Measurements from ENCODE around the gene RAB31. TPM values are rescaled to one million over a fixed set of nuclear protein-coding genes. Genes with fewer than 3 reads are reported as not detected.
A peak's percentile ranks its signal among the peaks of the same experiment; 100 is the strongest.
"Not testable (repeated sequence)": the region's sequence is repeated elsewhere in the genome, so short reads cannot be mapped to it uniquely, and the experiment has no call there.

The RAB31 gene
- polyA plus RNA-seq, 1 of the 3 experiments (the other 2 are of a cell fraction): 23.0 TPM

DNA sequence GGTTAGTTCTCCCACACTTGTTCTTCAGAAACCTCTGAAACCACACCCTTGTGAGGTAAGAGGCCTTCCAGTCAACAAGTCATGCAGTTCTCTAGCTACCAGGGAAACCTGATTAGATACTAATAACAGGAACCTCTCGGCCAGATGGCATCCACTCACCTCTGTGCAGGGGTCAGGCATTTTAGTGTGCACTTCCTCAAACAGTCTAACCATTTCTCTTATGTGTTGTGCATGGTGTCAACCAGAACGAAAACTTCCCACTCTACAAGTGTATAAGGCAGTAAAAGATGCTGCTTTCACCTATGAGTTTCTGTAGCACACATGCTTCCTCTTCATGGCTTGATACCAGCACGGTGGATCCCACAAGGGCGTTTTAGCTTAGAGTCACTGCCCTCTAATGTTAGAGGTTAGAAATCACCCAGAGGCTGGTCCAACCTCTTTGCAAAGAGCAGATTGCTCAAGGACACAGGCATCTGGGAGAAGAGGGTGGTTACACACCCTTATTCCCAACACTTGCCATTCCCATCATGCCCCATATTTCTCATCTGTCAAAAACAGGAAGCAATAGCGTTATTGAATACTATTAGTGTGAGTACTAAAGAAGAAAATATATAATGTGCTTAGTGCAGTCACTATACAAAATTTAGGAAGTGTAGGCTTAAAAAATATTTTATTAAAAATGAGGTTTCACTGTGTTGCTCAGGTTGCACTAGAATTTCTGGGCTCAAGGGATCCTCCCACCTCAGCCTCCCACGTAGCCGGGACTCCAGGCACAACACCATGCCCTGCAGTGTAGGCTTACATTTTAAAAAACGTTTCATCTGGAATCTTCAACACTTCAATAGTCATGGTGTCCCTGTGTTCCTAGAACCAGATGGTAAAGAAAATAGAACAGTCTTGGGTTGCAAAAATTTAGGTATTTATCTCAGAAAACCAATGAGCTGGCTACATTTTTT, 34.5 kb upstream of the RAB31 start:
- H4K20me1 ChIP-seq (ENCODE audit: insufficient read depth): no peaks in the 10 kb centered on the region
- peak; percentile 38 for DNase-seq
- H3K27me3 ChIP-seq (ENCODE audit: insufficient read depth): no peaks in the 10 kb centered on the region
- TF ChIP-seq TEAD4 (IDR thresholded peaks at IDR 0.05; ENCODE audit: borderline replicate concordance, insufficient read depth) (no peak), RAD21 (IDR thresholded peaks at IDR 0.05; ENCODE audit: low read length) (peak; percentile 65), MXI1 (IDR thresholded peaks at IDR 0.05; ENCODE audit: low read depth, low read length) (no peak), GATA2 (CRISPR knock-in tag; IDR thresholded peaks at IDR 0.05) (no peak), GABPA (IDR thresholded peaks at IDR 0.05; ENCODE audit: low read depth) (no peak), FOSL2 (IDR thresholded peaks at IDR 0.05; ENCODE audit: borderline replicate concordance, low read depth) (no peak), FOXM1 (IDR thresholded peaks at IDR 0.05; ENCODE audit: low read depth) (no peak), SMC3 (IDR thresholded peaks at IDR 0.05; ENCODE audit: low read depth, low read length) (peak; percentile 45), FOXJ3 (CRISPR knock-in tag; IDR thresholded peaks at IDR 0.05) (no peak)
- TF ChIP-seq, protein P1, sequence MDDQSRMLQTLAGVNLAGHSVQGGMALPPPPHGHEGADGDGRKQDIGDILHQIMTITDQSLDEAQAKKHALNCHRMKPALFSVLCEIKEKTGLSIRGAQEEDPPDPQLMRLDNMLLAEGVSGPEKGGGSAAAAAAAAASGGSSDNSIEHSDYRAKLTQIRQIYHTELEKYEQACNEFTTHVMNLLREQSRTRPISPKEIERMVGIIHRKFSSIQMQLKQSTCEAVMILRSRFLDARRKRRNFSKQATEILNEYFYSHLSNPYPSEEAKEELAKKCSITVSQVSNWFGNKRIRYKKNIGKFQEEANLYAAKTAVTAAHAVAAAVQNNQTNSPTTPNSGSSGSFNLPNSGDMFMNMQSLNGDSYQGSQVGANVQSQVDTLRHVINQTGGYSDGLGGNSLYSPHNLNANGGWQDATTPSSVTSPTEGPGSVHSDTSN (IDR thresholded peaks at IDR 0.05): no peak
- TF ChIP-seq, protein P2, sequence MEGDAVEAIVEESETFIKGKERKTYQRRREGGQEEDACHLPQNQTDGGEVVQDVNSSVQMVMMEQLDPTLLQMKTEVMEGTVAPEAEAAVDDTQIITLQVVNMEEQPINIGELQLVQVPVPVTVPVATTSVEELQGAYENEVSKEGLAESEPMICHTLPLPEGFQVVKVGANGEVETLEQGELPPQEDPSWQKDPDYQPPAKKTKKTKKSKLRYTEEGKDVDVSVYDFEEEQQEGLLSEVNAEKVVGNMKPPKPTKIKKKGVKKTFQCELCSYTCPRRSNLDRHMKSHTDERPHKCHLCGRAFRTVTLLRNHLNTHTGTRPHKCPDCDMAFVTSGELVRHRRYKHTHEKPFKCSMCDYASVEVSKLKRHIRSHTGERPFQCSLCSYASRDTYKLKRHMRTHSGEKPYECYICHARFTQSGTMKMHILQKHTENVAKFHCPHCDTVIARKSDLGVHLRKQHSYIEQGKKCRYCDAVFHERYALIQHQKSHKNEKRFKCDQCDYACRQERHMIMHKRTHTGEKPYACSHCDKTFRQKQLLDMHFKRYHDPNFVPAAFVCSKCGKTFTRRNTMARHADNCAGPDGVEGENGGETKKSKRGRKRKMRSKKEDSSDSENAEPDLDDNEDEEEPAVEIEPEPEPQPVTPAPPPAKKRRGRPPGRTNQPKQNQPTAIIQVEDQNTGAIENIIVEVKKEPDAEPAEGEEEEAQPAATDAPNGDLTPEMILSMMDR (IDR thresholded peaks at IDR 0.05): peak; percentile 53
- H3K4me1 ChIP-seq (ENCODE audit: control insufficient read depth in 1 of 2, insufficient read depth in 2 of 2, low read depth in 1 of 2, low read length in 1 of 2): 0 out of 4 replicates have a peak, but pooled peaks cover 0 to 3% of the 10 kb centered on the region in 2 experiments
- POLR2A ChIA-PET: interaction anchor here (0.7 kb wide), 1 partner anchor 65 kb away, joined by 4 read pairs; no protein-coding TSS in a partner anchor
- no peaks in the 10 kb centered on the region for H3F3A ChIP-seq (replicated peaks; ENCODE audit: insufficient read depth)
- CTCF ChIA-PET: interaction anchor here (0.6 to 1.3 kb wide), 4 partner anchors 61 to 599 kb away, joined by 3 to 4 read pairs (median 4); no protein-coding TSS in a partner anchor
- no peak overlapping the region for H3K4me2 ChIP-seq
- no peaks in the 10 kb centered on the region for H3K9me3 ChIP-seq
- H3K9me2 ChIP-seq: no peaks in the 10 kb centered on the region
- H3K36me3 ChIP-seq (replicated peaks in 1 of 2; ENCODE audit: control insufficient read depth in 1 of 2, insufficient read depth in 2 of 2, low read length in 1 of 2): no peaks in the 10 kb centered on the region
- 54% methylated on average over 8 of the region's 8 CpGs for WGBS (ENCODE audit: low lambda C conversion rate)
- H3K79me2 ChIP-seq (ENCODE audit: insufficient read depth): no peaks in the 10 kb centered on the region
- H2AFZ ChIP-seq (ENCODE audit: low read depth): no peak overlapping the region
- no peak overlapping the region for H3K9ac ChIP-seq
- no peak overlapping the region for H3K27ac ChIP-seq (ENCODE audit: low read depth in 2 of 2, low read length in 1 of 2)
- no peak overlapping the region for H3K4me3 ChIP-seq (ENCODE audit: low read depth in 2 of 2, low read length in 1 of 2)

DNA sequence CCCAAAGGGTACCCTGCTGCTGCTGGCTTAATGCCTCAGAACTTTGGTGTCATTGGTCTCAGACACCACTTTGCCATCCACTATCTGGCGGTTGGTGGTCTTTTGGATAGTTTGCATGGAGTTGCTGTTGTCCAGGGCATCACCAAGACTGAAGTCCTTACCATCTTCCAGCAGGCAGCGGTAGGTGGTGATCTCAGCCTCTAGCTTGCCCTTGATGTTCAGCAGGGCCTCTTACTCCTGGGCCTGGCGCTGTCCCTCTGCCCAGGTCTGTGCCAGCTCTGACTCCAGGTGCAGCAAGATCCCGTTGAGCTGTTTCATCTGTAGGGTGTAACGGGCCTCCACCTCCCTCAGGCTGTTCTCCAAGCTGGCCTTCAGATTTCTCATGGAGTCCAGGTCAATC, 29.9 kb upstream of the RAB31 start:
- H3K4me3 ChIP-seq (ENCODE audit: low read depth in 2 of 2, low read length in 1 of 2); H3K9me3 ChIP-seq; H3K27ac ChIP-seq (ENCODE audit: low read depth in 2 of 2, low read length in 1 of 2); H3K9me2 ChIP-seq; CTCF ChIA-PET; H3K9ac ChIP-seq; H3F3A ChIP-seq (replicated peaks; ENCODE audit: insufficient read depth); H3K27me3 ChIP-seq (ENCODE audit: insufficient read depth); H3K79me2 ChIP-seq (ENCODE audit: insufficient read depth); DNase-seq; H4K20me1 ChIP-seq (ENCODE audit: insufficient read depth); H3K4me1 ChIP-seq (ENCODE audit: control insufficient read depth in 1 of 2, insufficient read depth in 2 of 2, low read depth in 1 of 2, low read length in 1 of 2); POLR2A ChIA-PET; H3K4me2 ChIP-seq; H3K36me3 ChIP-seq (replicated peaks in 1 of 2; ENCODE audit: control insufficient read depth in 1 of 2, insufficient read depth in 2 of 2, low read length in 1 of 2); H2AFZ ChIP-seq (ENCODE audit: low read depth): not testable (repeated sequence)
- WGBS (ENCODE audit: low lambda C conversion rate): 87% methylated on average over 4 of the region's 5 CpGs

Measured in SK-N-SH (cell line).